MM.1S (cell line): ENCODE data around the gene OR2G6.
"Not testable (repeated sequence)": the region's sequence is repeated elsewhere in the genome, so short reads cannot be mapped to it uniquely, and the experiment has no call there.

Experiments used
- EZH2 ChIP-seq: fragments of 300-600 bp; sonication (generic); optimal IDR thresholded peaks from 2 replicates; pipeline ENCODE3; 2017; ENCODE audit warnings: low read depth, mild to moderate bottlenecking, antibody characterized with exemption, low read length, mixed read lengths
- EZH2phosphoT487 ChIP-seq: fragments of 300-600 bp; sonication (generic); IDR thresholded peaks from 2 replicates; pipeline ENCODE4 v1.6.1; 2018; ENCODE audit warnings: antibody characterized with exemption, low read length
- TF ChIP-seq, protein P1 (sequence below): fragments of 300-600 bp; sonication (generic); IDR thresholded peaks from 2 replicates; pipeline ENCODE4 v1.5.1; 2016; ENCODE audit warnings: antibody characterized with exemption, low read length, mixed read lengths

DNA sequence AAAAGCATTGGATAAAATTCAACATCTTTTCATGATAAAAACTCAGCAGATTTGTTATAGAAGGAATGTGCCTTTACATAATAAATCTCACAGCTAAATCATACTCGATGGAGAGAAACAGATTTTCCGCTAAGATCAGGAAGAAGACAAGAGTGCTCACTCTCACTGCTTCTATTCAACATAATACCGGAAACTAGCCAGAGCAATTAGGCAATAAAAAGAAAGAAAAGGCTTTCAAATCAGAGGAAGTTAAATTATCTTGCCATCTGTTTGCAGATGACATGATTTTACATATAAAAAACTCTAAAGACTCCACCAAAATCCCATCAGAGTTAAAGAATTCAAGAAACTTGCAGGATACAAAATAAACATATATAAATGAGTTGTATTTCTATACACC is 62.9 kb downstream of the OR2G6 start:
- TF ChIP-seq, protein P1, sequence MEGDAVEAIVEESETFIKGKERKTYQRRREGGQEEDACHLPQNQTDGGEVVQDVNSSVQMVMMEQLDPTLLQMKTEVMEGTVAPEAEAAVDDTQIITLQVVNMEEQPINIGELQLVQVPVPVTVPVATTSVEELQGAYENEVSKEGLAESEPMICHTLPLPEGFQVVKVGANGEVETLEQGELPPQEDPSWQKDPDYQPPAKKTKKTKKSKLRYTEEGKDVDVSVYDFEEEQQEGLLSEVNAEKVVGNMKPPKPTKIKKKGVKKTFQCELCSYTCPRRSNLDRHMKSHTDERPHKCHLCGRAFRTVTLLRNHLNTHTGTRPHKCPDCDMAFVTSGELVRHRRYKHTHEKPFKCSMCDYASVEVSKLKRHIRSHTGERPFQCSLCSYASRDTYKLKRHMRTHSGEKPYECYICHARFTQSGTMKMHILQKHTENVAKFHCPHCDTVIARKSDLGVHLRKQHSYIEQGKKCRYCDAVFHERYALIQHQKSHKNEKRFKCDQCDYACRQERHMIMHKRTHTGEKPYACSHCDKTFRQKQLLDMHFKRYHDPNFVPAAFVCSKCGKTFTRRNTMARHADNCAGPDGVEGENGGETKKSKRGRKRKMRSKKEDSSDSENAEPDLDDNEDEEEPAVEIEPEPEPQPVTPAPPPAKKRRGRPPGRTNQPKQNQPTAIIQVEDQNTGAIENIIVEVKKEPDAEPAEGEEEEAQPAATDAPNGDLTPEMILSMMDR, result not testable (repeated sequence)
- TF ChIP-seq EZH2, EZH2phosphoT487: not testable (repeated sequence)
